ENCODE data around the gene ZNF385A.
A peak's percentile ranks its signal among the peaks of the same experiment; 100 is the strongest.

The ZNF385A gene, protein sequence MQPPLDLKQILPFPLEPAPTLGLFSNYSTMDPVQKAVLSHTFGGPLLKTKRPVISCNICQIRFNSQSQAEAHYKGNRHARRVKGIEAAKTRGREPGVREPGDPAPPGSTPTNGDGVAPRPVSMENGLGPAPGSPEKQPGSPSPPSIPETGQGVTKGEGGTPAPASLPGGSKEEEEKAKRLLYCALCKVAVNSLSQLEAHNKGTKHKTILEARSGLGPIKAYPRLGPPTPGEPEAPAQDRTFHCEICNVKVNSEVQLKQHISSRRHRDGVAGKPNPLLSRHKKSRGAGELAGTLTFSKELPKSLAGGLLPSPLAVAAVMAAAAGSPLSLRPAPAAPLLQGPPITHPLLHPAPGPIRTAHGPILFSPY

GRCh38 chr12:54384591-54385041, at the start of gene ZNF385A:
TSS of gene ZNF385A (minus strand) at chr12:54384733. CDS start at chr12:54384514, 219 bp downstream.
- DNase-seq: no peak

- no peak for DNase-seq
These were observed 48.3 kb upstream of the ZNF385A start for GRCh38 chr12:54432815-54433164.

GRCh38 chr12:54431911-54432814, 47.6 kb upstream of the ZNF385A start:
- peak; percentile 71 for DNase-seq

- DNase-seq: no peak
These were observed 46.0 kb upstream of the ZNF385A start for GRCh38 chr12:54430471-54431069.

- no peak for DNase-seq
These were observed 44.5 kb upstream of the ZNF385A start for GRCh38 chr12:54429014-54429471.

DNA sequence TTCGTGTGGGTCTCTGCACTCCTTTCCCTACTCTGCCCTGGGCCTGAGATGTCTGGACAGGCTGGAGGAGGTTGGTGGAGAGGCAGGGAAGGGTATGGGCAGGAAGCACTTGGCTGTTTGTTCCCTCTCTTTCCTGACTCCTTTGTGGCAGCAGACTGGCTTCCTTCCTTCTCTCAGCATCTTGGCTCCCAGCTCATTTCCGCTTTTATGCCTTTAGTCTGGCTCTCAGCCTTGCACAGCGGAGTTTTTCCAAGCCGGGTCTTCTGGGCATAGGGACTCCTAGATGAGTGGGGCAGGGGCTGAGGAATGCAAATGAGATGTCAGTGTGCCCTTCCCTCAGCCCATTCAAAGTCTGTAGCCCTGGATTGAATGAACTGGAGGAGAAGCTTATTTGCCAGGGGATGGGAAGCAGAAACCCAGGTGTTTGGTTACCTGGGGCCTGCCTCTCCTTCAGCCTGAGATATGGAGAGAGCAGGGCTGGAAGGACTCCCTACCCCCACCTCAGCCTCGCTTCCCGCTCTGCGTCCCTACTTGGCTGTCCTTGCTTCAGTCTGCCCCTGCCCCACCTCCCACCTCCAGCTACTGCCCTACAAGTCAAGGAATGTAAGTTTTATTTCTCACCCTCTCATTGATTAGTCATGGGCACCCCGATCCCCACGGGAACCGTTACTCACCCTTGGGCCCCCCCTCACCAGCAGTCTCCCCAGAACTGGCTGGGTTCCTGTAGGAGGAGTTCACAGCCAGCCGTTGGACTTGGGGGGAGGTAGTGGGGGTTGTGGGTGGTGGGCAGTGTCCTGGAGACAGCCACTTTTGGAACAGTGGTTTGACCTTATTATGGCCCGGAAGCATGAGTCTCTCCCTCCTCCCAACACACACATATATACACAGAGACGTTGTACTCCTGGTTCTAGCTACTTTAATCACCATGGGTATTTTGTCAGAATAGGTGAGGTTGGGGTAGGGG, 43.8 kb upstream of the ZNF385A start:
- peak; percentile 49 for DNase-seq

- peak; percentile 61 for DNase-seq
These were observed 42.6 kb upstream of the ZNF385A start for GRCh38 chr12:54427106-54427505.

- no peak for DNase-seq
These were observed 42.2 kb upstream of the ZNF385A start for GRCh38 chr12:54426690-54427089.

DNA sequence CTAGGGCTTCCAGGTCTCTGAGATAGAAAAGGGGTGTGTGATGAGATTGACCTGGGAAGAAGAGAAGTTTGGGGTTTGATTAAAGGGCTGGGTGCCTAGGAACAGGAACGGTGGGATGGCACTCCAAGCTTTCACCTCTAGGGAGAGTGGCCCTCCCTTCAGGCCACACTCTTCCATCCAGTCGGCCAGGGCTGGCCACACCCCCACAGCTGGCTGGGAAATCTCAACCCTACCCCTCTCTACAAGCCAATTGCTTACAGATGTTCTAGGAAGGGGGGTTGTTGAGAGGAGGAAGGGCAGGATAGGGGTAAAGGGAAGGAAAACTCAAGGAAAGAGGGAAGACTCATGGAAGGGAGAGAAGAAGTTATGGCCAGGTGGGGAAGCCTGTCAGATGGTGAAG, 41.2 kb upstream of the ZNF385A start:
- DNase-seq: peak; percentile 71

DNA sequence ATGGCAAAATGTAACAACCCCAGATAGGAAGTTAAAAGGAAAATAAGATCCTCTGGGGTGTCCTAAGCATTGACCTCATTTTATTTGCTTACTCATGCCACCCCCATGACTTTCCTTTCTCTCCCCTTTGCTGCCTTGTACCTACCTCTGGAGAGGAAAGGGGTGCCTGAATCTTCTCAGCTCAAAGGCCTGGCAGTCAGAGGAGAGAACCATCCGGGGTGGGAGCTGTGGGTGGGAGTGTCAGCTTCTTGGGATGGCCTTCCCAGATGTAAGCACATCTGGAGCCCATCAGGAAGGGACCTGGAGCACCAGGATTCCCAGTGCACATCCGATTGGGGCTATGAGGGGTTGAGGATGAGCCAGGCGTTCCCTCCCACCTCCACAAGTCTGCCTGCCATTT, 39.7 kb upstream of the ZNF385A start:
- no peak for DNase-seq

- no peak for DNase-seq
These were observed 39.2 kb upstream of the ZNF385A start for GRCh38 chr12:54423816-54424150.

DNA sequence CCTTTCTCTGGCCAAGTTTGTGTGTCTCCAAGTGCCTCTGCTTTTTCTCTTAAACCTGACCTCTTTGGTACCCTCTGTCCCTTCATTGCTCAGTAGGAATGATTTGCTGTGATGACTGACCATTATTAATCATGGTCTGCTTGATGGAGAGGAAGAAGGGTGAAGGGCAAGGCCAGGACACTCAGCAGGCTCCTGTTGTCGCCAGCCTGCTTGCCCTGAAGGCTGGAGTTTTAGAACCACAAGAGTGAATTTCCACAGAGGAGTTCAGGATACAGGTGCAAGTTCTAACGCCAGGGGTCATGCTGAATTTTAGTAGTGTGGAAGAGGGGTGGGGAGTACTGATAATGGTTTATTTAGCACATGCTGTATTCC, 37.3 kb upstream of the ZNF385A start:
- DNase-seq: no peak

DNA sequence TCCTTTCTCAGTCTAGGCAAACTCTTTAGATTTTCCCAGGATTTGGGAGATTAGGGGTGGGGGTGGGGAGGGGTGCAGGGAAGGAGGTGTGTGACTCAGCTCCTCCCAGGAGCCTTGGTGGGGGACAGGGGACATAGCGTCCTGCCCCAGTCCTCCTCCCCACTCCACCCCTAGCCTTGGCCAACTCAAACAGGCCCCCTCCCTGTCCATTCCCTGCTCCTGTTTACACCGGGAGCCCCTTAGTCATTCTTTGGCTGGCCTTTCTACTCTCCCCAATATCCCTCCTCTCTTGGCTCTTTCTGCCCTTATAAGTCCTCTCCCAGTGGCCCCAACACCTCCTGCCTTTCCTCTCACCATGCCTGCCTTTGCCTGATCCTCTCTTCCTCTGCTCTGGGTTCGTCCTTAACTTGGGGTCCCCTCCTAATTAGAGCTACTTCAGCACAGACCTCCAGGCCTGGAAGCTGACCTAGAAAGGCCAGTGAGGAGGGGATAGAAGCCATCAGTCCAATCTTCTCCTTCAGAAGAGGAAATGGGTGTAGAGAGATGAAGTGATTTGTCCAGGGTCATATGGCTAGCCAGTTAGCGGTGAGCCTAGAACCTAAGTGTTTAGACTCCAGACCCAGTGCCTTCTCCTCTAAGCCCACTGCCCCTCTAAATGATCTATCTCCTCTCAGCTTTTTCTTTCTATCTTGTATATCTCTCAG, 36.8 kb upstream of the ZNF385A start:
- DNase-seq: no peak

DNA sequence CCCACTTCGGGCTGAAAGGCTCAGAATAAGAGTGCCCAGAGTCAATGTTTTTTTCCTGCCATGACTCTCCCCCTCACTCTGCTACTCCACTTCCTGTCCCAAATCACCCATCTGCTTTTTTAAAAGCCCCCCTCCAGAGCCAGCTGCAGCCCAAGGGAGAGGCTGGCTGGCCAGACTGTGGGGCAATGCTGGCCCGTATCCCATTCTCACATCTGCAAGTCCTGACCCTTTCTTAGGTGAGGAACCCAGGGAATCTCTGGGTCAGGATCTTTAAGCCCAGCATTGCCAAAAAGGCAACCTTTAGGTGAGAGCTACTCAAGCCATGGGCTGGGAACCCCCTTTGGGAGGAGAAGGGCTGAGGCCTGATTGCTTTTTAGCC, 36.2 kb upstream of the ZNF385A start:
- DNase-seq: no peak

DNA sequence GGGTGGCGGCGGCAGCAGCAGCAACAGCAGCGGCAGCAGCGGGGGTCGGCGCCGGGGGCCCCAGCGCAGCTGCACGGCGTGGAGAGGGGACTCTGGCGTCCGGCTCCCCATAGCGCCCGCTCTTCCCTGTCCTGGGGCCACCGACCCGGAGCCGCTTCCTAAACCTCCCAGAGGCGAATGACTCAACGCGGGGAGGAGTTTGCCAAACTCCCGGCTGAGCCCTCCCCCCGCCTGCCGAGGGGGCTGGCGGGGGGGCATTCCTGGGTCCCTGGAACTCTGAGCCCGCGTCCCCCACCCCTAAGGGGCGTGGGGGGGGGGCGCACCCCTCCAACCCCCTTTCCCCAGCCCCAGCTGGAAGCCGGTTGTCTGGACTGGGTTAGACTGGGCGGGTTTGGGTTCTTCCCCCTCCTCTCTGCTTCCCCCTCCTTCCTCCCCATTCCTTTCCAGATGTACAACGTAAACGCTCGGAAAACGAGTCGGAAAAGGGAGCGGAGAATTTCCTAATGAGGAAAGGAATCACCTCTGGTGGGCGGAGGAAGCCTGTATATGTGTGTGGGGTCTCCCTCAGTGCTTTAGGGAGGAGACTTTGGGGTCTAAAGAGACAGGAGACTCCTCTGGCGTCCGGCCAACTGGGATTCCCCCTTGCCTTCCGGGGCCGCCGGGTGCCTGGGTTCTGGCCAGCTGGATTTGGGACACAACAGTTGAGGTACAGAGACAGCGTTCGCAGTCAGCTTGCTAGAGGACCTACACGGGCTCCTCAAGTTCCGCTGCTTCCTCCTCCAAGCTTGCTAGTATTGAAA, 34.8 kb upstream of the ZNF385A start, which contains the start of gene ITGA5:
Gene ITGA5 (minus strand): TSS at position 179 of the 800 bp plus-strand sequence. CDS start 68 bp downstream, at position 111.
- DNase-seq: peak; percentile 79

- no peak for DNase-seq
These were observed 34.0 kb upstream of the ZNF385A start for GRCh38 chr12:54418441-54419087.

DNA sequence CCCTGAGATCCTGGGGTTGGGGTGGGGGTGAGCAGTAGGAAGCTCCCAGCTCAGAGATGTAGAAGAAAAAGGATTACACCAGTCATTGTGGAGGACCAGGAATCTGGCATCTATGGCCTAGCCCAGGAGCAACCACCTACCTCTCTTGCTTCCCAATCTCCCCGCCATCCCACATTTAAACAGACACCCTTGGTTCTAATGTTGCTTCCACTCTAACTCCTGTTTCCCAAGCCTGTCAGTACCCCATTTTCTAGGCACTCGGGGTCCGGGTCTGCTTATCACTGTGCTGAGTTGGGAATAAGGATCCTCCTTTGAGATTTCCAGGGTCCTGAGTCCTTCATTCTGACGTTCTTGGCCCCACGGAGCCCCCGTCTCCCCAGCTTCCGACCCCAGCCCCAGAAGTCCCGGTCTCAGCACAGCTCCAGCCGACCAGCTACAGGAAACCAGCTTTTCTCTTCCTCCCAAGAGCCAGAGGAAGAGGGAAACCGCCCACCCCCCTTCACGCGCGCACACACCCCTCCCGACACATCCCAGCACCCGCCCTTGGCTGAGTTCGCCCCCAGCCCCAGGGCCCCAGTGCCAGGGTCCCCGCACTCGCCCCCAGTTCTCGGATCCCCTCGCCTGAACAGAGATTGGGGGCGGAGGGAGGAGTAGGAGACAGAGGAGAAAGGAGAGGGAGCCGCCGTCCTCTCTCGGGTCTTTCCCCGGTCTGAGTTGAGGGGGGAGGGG, 33.3 kb upstream of the ZNF385A start:
- no peak for DNase-seq

DNA sequence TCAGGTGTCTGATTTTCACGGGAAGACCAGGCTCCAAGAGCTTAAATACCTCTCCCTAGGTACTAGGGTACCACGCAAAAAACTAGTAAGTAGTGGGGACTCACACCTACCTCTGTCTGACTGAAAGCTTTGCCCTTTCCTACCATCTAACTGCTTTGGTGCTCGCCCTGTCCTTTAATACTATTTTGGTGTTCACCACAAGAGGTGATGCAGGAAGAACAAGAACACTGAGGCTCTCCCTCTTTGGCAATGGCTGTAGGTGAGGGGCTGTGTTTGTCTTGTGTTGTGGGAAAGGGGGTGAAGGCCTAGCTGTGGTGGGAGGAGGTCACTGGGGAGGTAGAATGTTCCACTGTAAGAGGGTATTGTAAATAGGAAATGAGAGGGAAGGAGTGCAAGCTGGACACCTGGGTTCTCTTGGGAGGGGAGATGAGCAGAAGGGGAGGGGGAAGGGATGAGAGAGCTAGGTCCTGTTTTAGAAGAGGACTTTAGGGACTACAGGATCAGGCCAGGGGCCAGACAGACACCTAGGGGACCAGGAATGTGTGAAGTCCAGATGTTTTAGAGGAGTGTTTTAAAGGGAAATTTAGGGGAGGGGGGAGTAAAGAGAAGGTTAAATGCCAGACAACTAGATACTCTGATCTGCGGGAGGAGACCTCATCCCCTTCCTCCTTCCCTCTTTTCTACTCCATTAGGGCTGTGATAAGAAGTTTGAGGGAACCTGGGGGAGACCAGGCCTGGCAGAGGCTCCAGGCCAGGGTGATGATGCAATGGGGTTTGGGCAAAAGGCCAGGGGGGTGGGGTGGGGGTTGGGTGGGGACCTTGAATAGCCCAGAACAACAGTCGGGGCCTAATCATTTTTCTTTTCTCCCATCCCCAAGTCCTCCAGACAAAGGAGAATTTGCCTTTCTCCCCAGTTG, 32.4 kb upstream of the ZNF385A start:
- no peak for DNase-seq
